ENCODE results near the gene SDK1.
"Not testable (repeated sequence)": the region's sequence is repeated elsewhere in the genome, so short reads cannot be mapped to it uniquely, and the experiment has no call there.

The SDK1 gene

DNA sequence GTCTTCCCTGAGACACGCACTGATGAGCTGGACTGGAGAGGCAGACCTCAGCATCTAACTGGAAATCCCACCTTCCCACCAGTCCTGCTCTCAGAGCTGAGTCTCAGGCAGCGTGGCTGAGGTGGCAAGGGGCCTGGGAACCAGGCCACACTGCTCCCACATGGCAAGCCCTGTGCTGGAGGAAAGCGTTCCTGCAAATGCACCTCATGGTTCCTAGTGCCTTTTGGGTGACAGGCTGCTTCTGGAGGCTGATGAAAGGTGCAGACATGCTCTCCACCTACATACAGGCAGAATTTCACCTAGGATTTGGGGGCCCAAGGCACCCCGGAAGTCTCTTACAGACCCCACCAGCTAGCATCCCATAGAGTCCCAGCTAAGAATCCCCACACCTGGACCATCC is 948.2 kb downstream of the SDK1 start:
- no peak for DNase-seq (ENCODE audit: low read depth)
- no peak overlapping the region for H3K4me3 ChIP-seq (ENCODE audit: low read depth, low read length)
- TF ChIP-seq, protein P1, sequence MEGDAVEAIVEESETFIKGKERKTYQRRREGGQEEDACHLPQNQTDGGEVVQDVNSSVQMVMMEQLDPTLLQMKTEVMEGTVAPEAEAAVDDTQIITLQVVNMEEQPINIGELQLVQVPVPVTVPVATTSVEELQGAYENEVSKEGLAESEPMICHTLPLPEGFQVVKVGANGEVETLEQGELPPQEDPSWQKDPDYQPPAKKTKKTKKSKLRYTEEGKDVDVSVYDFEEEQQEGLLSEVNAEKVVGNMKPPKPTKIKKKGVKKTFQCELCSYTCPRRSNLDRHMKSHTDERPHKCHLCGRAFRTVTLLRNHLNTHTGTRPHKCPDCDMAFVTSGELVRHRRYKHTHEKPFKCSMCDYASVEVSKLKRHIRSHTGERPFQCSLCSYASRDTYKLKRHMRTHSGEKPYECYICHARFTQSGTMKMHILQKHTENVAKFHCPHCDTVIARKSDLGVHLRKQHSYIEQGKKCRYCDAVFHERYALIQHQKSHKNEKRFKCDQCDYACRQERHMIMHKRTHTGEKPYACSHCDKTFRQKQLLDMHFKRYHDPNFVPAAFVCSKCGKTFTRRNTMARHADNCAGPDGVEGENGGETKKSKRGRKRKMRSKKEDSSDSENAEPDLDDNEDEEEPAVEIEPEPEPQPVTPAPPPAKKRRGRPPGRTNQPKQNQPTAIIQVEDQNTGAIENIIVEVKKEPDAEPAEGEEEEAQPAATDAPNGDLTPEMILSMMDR (IDR thresholded peaks at IDR 0.05; ENCODE audit: low read depth, low read length, missing control alignments): no peak
- in situ Hi-C loops (cut with HindIII; ENCODE audit: low sequenced_read_pairs): no loop called here

DNA sequence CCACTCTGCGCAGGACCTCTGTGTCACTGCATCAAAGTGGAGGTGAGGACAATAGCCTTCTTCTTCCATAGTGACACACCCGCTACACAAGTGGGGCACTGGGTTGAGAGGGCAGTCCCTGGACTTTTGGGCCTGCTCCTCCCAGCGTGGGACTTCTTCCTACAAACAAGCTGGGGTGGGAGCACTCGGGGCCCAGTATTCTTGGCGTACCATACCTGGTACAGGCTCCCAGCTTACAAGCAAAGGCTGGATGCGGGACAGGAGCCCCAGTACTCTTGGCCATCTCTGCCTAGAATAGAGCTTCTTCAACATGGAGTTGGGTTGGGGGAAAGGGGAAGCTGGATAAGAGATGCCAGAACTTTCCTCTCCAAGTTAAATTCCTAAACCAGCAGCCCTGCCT is 954.3 kb downstream of the SDK1 start:
- no peak overlapping the region for H3K4me3 ChIP-seq (ENCODE audit: low read depth, low read length)
- DNase-seq (ENCODE audit: low read depth): no peak
- TF ChIP-seq, protein P1 (IDR thresholded peaks at IDR 0.05; ENCODE audit: low read depth, low read length, missing control alignments): no peak
- in situ Hi-C loops (cut with HindIII; ENCODE audit: low sequenced_read_pairs): no loop called here

DNA sequence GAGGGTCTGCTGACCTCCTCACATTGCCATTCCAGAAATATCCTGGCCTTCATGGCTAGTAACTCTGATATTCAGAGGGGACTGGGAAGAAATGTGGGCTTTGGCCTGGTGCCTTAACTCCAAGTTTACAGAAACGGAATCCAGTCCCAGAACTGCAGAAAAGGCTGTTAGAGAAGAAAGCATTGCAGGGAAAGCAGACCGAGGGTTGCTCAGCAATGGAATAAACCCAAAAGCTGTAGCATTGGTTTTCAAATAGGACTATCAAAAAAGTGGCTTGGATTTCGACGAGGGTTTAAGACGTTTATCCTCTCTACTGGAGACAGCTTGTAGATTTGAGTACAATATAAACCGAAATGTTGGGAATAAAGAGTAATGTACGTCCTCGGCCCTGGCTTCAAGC is 955.2 kb downstream of the SDK1 start:
- in situ Hi-C loops (cut with HindIII; ENCODE audit: low sequenced_read_pairs): no loop called here
- TF ChIP-seq, protein P1 (IDR thresholded peaks at IDR 0.05; ENCODE audit: low read depth, low read length, missing control alignments): no peak
- no peak for DNase-seq (ENCODE audit: low read depth)
- H3K4me3 ChIP-seq (ENCODE audit: low read depth, low read length): no peak overlapping the region

DNA sequence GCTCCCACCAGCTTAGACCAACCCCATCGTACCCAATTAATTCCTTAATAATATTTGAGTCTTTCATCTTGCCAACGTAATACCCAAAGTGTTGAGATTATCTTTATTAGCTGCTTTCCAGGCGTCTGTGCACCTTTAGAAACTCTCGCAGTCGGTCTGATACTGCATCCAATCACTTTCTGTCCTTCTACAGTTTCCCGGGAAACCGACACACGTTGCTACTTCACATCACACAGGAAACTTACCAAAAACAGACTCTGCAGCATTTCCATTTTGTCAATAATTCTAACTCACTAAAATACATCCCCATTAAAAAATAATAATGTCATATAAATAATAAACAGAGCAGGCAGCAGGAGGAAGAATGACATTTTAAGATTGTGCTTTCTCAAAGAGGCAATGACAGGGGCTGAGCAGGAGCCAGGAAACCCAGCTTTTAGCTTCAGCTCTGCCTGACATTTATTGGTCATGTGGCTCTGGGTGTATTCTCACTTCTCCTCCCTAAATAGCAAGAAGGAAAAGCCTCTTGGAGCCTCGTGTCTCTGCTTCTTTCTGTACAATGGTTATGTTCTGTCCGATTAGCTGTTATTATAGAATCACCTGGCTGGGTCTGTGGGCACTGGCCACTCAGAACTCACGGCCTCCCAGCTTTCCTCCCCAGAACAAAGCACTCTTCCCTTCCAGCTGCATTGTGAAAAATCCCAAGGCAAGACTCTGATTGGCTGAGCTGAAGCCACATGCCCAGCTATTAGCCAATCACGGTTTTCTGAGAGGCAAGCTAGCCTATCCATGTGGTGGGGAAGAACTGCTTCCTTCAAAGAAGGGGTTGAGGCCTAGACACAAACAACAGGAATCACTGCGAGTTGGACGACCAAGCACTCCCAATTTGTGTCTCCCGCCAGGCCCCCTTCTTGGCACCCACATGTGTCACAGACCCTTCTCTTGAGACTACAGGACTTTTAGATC is 956.4 kb downstream of the SDK1 start:
- DNase-seq (ENCODE audit: low read depth): no peak
- TF ChIP-seq, protein P1 (IDR thresholded peaks at IDR 0.05; ENCODE audit: low read depth, low read length, missing control alignments): no peak
- H3K4me3 ChIP-seq (ENCODE audit: low read depth, low read length): no peak overlapping the region
- in situ Hi-C loops (cut with HindIII; ENCODE audit: low sequenced_read_pairs): no loop called here

DNA sequence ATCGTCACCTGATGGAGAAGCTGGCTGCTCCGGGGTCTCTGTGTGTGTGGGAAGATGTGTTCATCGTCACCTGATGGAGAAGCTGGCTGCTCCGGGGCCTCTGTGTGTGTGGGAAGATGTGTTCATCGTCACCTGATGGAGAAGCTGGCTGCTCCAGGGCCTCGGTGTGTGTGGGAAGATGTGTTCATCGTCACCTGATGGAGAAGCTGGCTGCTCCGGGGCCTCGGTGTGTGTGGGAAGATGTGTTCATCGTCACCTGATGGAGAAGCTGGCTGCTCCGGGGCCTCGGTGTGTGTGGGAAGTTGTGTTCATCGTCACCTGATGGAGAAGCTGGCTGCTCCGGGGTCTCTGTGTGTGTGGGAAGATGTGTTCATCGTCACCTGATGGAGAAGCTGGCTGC is 959.1 kb downstream of the SDK1 start:
- DNase-seq (ENCODE audit: low read depth); in situ Hi-C loops (cut with HindIII; ENCODE audit: low sequenced_read_pairs); H3K4me3 ChIP-seq (ENCODE audit: low read depth, low read length): not testable (repeated sequence)

DNA sequence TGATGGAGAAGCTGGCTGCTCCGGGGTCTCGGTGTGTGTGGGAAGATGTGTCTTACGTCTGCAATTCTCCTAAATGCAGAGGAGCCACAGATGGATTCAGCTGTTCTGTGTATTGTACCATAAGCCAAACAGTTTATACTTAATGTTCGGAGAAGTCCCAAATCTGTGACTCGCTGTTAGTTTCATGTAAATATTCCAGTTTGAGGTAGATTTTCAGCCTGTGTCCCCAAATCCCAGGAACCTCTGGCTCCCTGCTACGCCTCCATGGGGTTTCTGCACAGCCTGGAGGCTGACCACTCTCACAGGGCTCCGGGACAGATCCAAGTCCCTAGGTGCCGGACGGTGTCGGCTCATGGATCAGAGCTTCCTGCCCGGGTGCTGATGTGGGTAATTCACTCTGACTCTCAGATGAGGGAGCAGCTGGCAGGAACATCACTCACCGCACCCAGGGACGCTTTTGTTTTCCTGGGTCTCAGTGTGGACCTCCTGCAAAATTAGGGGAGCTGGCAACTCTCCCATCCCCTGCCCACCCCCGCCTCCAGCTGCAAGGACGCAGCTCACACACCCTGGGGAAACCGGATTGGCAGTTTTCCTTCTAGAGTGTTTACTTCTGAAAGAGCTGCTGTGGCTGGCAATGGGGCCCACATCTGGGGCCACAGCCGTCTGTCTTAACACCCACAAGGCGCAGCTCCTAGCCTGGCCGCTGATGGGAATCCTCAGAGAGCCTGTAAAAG is 960.0 kb downstream of the SDK1 start:
- TF ChIP-seq, protein P1 (IDR thresholded peaks at IDR 0.05; ENCODE audit: low read depth, low read length, missing control alignments): no peak
- no peak for DNase-seq (ENCODE audit: low read depth)
- in situ Hi-C loops (cut with HindIII; ENCODE audit: low sequenced_read_pairs): no loop called here
- H3K4me3 ChIP-seq (ENCODE audit: low read depth, low read length): no peak overlapping the region

DNA sequence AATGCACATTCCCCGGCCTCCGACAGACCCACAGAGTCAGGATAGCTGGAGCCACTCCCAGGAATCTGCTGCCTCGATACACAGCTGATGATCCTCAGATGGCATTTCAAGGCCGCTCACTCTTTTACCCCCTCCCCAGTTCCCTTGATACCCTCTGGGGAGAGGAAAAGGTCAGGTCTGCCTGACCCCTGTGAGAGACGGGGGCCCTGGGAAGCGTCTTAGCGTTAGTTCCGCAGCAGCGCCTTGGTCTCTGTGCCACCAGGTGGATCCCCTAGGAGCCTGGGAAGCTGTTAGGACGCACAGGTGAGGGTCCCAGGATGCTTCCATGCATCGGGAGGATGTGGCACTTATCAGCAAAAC is 960.5 kb downstream of the SDK1 start:
- TF ChIP-seq, protein P1 (IDR thresholded peaks at IDR 0.05; ENCODE audit: low read depth, low read length, missing control alignments): no peak
- in situ Hi-C loops (cut with HindIII; ENCODE audit: low sequenced_read_pairs): no loop called here
- no peak for DNase-seq (ENCODE audit: low read depth)
- no peak overlapping the region for H3K4me3 ChIP-seq (ENCODE audit: low read depth, low read length)

DNA sequence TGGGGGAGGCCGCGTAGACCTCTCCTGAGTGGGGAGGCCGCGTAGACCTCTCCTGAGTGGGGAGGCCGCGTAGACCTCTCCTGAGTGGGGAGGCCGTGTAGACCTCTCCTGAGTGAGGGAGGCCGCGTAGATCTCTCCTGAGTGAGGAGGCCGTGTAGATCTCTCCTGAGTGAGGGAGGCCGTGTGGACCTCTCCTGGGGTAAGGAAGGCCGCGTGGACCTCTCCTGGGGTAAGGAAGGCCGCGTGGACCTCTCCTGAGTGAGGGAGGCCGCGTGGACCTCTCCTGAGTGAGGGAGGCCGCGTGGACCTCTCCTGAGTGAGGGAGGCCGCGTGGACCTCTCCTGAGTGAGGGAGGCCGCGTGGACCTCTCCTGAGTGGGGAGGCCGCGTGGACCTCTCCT is 963.2 kb downstream of the SDK1 start:
- DNase-seq (ENCODE audit: low read depth); in situ Hi-C loops (cut with HindIII; ENCODE audit: low sequenced_read_pairs); H3K4me3 ChIP-seq (ENCODE audit: low read depth, low read length): not testable (repeated sequence)

Data from astrocyte of the cerebellum (primary cell).